ENCODE data around the gene PSMC5. TPM values are rescaled to one million over a fixed set of nuclear protein-coding genes. Genes with fewer than 3 reads are reported as not detected.

The PSMC5 gene
- total RNA-seq (2022; extraction: Qiagen RNA extraction) = 197 to 251 TPM (median 212 TPM) in 5 replicates

GRCh38 chr17:63827002-63827800 lies at the start of gene PSMC5, which contains the start of gene FTSJ3:
TSS of gene PSMC5 (plus strand) at chr17:63827431. CDS start at chr17:63827491, 60 bp downstream.
TSS of gene FTSJ3 (minus strand) at chr17:63827663. CDS start at chr17:63826902, 761 bp downstream.

GRCh38 chr17:63842540-63843386 lies 15.5 kb downstream of the PSMC5 start, which contains the start of gene SMARCD2:
TSS of gene SMARCD2 (minus strand) at chr17:63842685. CDS start at chr17:63842674, 11 bp downstream.

DNA sequence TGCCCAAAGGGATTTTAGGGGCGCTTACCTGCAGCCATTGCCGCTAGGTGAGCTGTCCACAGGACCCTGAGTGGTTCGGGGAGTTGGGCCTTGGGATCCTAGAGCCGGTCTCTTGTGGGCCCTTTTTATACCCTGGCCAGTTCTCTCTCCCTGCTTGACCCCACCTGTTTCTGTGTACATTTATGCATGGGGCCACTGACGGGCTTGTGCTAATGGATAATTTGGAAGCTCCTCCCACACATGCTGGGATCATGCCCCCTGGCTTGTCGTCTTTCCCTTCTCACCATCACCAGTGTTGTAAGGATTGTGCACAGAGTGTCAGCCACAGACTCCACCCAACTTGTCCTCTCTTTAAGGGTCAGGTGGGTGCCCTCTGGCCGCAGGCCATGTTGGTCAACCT lies 46.3 kb downstream of the PSMC5 start, which contains the start of gene CSH2:
Gene CSH2 (minus strand): TSS at position 101 of the 400 bp plus-strand sequence. CDS start 63 bp downstream, at position 38.

Other genes starting within 250 kb of the PSMC5 start
- 53.8 to 55.4 TPM (median 54.8 TPM) in 5 replicates for gene TACO1, start 226.5 kb upstream of the PSMC5 start, total RNA-seq (2022; extraction: Qiagen RNA extraction)
- 14.1 to 18.4 TPM (median 17.2 TPM) in 5 replicates for gene MAP3K3, start 205.0 kb upstream of the PSMC5 start, total RNA-seq (2022; extraction: Qiagen RNA extraction)
- 8.7 to 14.4 TPM (median 10.6 TPM) in 5 replicates for gene LIMD2, start 127.3 kb upstream of the PSMC5 start, total RNA-seq (2022; extraction: Qiagen RNA extraction)
- gene STRADA, start 85.6 kb upstream of the PSMC5 start, total RNA-seq (2022; extraction: Qiagen RNA extraction) = 25.0 to 27.0 TPM (median 25.6 TPM) in 5 replicates
- 87.8 to 128 TPM (median 97.8 TPM) in 5 replicates for gene CCDC47, start 53.8 kb upstream of the PSMC5 start, total RNA-seq (2022; extraction: Qiagen RNA extraction)
- gene DDX42, start 53.3 kb upstream of the PSMC5 start, total RNA-seq (2022; extraction: Qiagen RNA extraction) = 92.8 to 104 TPM (median 95.6 TPM) in 5 replicates
- gene FTSJ3, start 232 bp downstream of the PSMC5 start, total RNA-seq (2022; extraction: Qiagen RNA extraction) = 48.7 to 58.6 TPM (median 53.9 TPM) in 5 replicates
- gene SMARCD2, start 15.3 kb downstream of the PSMC5 start, total RNA-seq (2022; extraction: Qiagen RNA extraction) = 52.0 to 62.8 TPM (median 57.0 TPM) in 5 replicates
- not detected in 5 replicates for gene CSH2, start 46.2 kb downstream of the PSMC5 start, total RNA-seq (2022; extraction: Qiagen RNA extraction)
- not detected in 5 replicates for gene GH2, start 54.5 kb downstream of the PSMC5 start, total RNA-seq (2022; extraction: Qiagen RNA extraction)
- not detected in 5 replicates for gene CSH1, start 69.1 kb downstream of the PSMC5 start, total RNA-seq (2022; extraction: Qiagen RNA extraction)
- not detected in 5 replicates for gene CSHL1, start 83.8 kb downstream of the PSMC5 start, total RNA-seq (2022; extraction: Qiagen RNA extraction)
- gene GH1, start 91.4 kb downstream of the PSMC5 start, total RNA-seq (2022; extraction: Qiagen RNA extraction) = not detected in 5 replicates
- gene CD79B, start 104.9 kb downstream of the PSMC5 start, total RNA-seq (2022; extraction: Qiagen RNA extraction) = 0.16 TPM in 1 of 5 replicates, not detected in the others
- 0.02 to 0.20 TPM (median 0.05 TPM) in 5 replicates for gene SCN4A, start 145.5 kb downstream of the PSMC5 start, total RNA-seq (2022; extraction: Qiagen RNA extraction)
- 0.55 to 1.2 TPM (median 0.66 TPM) in 5 replicates for gene PRR29, start 170.9 kb downstream of the PSMC5 start, total RNA-seq (2022; extraction: Qiagen RNA extraction)
- not detected in 5 replicates for gene ICAM2, start 193.2 kb downstream of the PSMC5 start, total RNA-seq (2022; extraction: Qiagen RNA extraction)

Measured in A549 treated with Mapracorat at 1 μM for 4 hours (cell line).